ENCODE results near the gene DIAPH2.
A peak's percentile ranks its signal among the peaks of the same experiment; 100 is the strongest.

The DIAPH2 gene

GRCh38 chrX:97021680-97022079, 337.0 kb downstream of the DIAPH2 start:
- peak; percentile 65 for DNase-seq (ENCODE audit: low read depth)
- no peak for TF ChIP-seq CTCF (IDR thresholded peaks at IDR 0.05; ENCODE audit: low read length, missing control alignments)
- H3K4me3 ChIP-seq (replicated peaks; ENCODE audit: low read depth, low read length): no peak overlapping the region

GRCh38 chrX:97026406-97026805, 341.8 kb downstream of the DIAPH2 start:
- peak; percentile 5 for TF ChIP-seq CTCF (IDR thresholded peaks at IDR 0.05; ENCODE audit: low read length, missing control alignments)
- H3K4me3 ChIP-seq (replicated peaks; ENCODE audit: low read depth, low read length): no peak overlapping the region
- peak; percentile 44 for DNase-seq (ENCODE audit: low read depth)

- DNase-seq (ENCODE audit: low read depth): no peak
- H3K4me3 ChIP-seq (replicated peaks; ENCODE audit: low read depth, low read length): no peak overlapping the region
- no peak for TF ChIP-seq CTCF (IDR thresholded peaks at IDR 0.05; ENCODE audit: low read length, missing control alignments)
Observed at GRCh38 chrX:97027384-97027922, 342.8 kb downstream of the DIAPH2 start.

- DNase-seq (ENCODE audit: low read depth): no peak
- no peak overlapping the region for H3K4me3 ChIP-seq (replicated peaks; ENCODE audit: low read depth, low read length)
- TF ChIP-seq CTCF (IDR thresholded peaks at IDR 0.05; ENCODE audit: low read length, missing control alignments): no peak
Observed at GRCh38 chrX:97030463-97030862, 345.8 kb downstream of the DIAPH2 start.

- no peak for TF ChIP-seq CTCF (IDR thresholded peaks at IDR 0.05; ENCODE audit: low read length, missing control alignments)
- no peak for DNase-seq (ENCODE audit: low read depth)
- H3K4me3 ChIP-seq (replicated peaks; ENCODE audit: low read depth, low read length): no peak overlapping the region
Observed at GRCh38 chrX:97030947-97031346, 346.3 kb downstream of the DIAPH2 start.

GRCh38 chrX:97039363-97040029, 354.9 kb downstream of the DIAPH2 start:
- peak; percentile 81 for DNase-seq (ENCODE audit: low read depth)
- TF ChIP-seq CTCF (IDR thresholded peaks at IDR 0.05; ENCODE audit: low read length, missing control alignments): no peak
- no peak overlapping the region for H3K4me3 ChIP-seq (replicated peaks; ENCODE audit: low read depth, low read length)

GRCh38 chrX:97045470-97045869, 360.8 kb downstream of the DIAPH2 start:
- no peak for TF ChIP-seq CTCF (IDR thresholded peaks at IDR 0.05; ENCODE audit: low read length, missing control alignments)
- H3K4me3 ChIP-seq (replicated peaks; ENCODE audit: low read depth, low read length): no peak overlapping the region
- DNase-seq (ENCODE audit: low read depth): no peak

All from fibroblast of pulmonary artery (primary cell).